Lung (tissue), 12 donors: ENCODE results near the gene GORASP2. TPM values are rescaled to one million over a fixed set of nuclear protein-coding genes. Genes with fewer than 3 reads are reported as not detected.

Experiments used
- ATAC-seq: fragments of 200-7000 bp; cut with Tn5 transposase; one replicate; pipeline ENCODE4 v1.9.1; 2020; ENCODE audit warnings: moderate number of reproducible peaks; ENCODE audit not compliant: insufficient read depth, low FRiP score
- DNase-seq, 3 donors: peaks; one replicate each; pipeline ENCODE4 v3.0.0-alpha.2; 2013 to 2017
- H3K27ac ChIP-seq, 2 donors: one replicate each; pipeline ENCODE4 v1.5.1; 2013; ENCODE audit warnings: mild to moderate bottlenecking in 2 of 2, moderate library complexity in 2 of 2, control low read depth in 1 of 2, inconsistent platforms in 1 of 2, low read depth in 1 of 2, low read length in 1 of 2
- H3K27me3 ChIP-seq, 3 donors: one replicate each; pipeline ENCODE4 v1.5.1; 2013; ENCODE audit warnings: low read length in 2 of 3; ENCODE audit not compliant: control insufficient read depth in 3 of 3, insufficient read depth in 3 of 3
- H3K36me3 ChIP-seq, 4 donors: one replicate each; pipeline ENCODE4 v1.5.1; 2013; ENCODE audit warnings: low read length in 4 of 4, mild to moderate bottlenecking in 1 of 4, moderate library complexity in 1 of 4; ENCODE audit not compliant: control insufficient read depth in 4 of 4, insufficient read depth in 4 of 4
- H3K4me1 ChIP-seq, 5 donors: one replicate each; pipeline ENCODE4 v1.5.1; 2013; ENCODE audit warnings: low read length in 5 of 5, mild to moderate bottlenecking in 2 of 5, moderate library complexity in 1 of 5; ENCODE audit not compliant: control insufficient read depth in 5 of 5, insufficient read depth in 5 of 5
- H3K4me3 ChIP-seq: one replicate; pipeline ENCODE4 v1.5.1; 2013; ENCODE audit warnings: mild to moderate bottlenecking, control low read depth, moderate library complexity
- H3K9ac ChIP-seq, 2 donors: one replicate each; pipeline ENCODE4 v1.5.1; 2013; ENCODE audit warnings: low read length in 2 of 2, control low read depth in 1 of 2; ENCODE audit not compliant: insufficient read depth in 1 of 2
- H3K9me3 ChIP-seq, 4 donors: one replicate each; pipeline ENCODE4 v1.5.1; 2013; ENCODE audit warnings: low read length in 3 of 4, mild to moderate bottlenecking in 1 of 4, moderate library complexity in 1 of 4; ENCODE audit not compliant: control insufficient read depth in 4 of 4, insufficient read depth in 3 of 4
- CTCF ChIP-seq: IDR thresholded peaks from 2 replicates; pipeline ENCODE4 v1.5.1; 2012; ENCODE audit warnings: mild to moderate bottlenecking; ENCODE audit errors: control extremely low read depth, extremely low read depth
- WGBS, 2 donors: extraction: QIAGEN DNeasy Blood & Tissue Kit; methylation state at CpG; one replicate each; pipeline ENCODE4 v1.1.7; 2013; 5-methylcytosine and 5-hydroxymethylcytosine counted together
- polyA plus RNA-seq, 2 donors: library from polyadenylated mRNA; stranded (reverse); fragments of 200-250 nt; gene quantifications; one replicate each; pipeline ENCODE4 v1.2.1, GENCODE V29; 2013
- total RNA-seq, 2 donors: library from RNA; depleted of rRNA in 1 of 2; stranded (reverse); fragments of >200 nt in 1 of 2; gene quantifications; one replicate each; pipeline ENCODE4 v1.2.1, GENCODE V29; 2014 to 2021
- donor health status: control.
- donor health status: control.
- donor health status: Bipolar disorder and iron deficiency.
- donor health status: healthy.
- donor health status: DM: yes; HTN: yes; CAD: no.

The GORASP2 gene
- total and polyA plus RNA-seq, 4 donors: 32.1 to 65.2 (median 45.6) TPM

GRCh38 chr2:170922634-170923494, 6.2 kb upstream of the GORASP2 start:
- no peak overlapping the region for H3K27ac ChIP-seq
- no peak overlapping the region for H3K4me3 ChIP-seq
- no peak overlapping the region for H3K9ac ChIP-seq
- WGBS, 2 donors: 87 to 88% methylated on average over 8 of the region's 8 CpGs
- H3K9me3 ChIP-seq: peaks cover 0 to 9% (median 7%) of the 10 kb centered on the region in 4 donors
- DNase-seq (no peak), ATAC-seq (no peak)
- no peaks in the 10 kb centered on the region for H3K36me3 ChIP-seq
- no peaks in the 10 kb centered on the region for H3K4me1 ChIP-seq
- H3K27me3 ChIP-seq: no peaks in the 10 kb centered on the region
- TF ChIP-seq CTCF: no peak

- Histone ChIP-seq H3K27ac (no peak overlapping the region), H3K4me1 (peaks cover 0 to 3% (median 0%) of the 10 kb centered on the region in 5 donors), H3K9ac (no peak overlapping the region), H3K36me3 (no peaks in the 10 kb centered on the region), H3K9me3 (peaks cover 0 to 7% (median 3%) of the 10 kb centered on the region in 4 donors), H3K4me3 (no peak overlapping the region), H3K27me3 (no peaks in the 10 kb centered on the region)
- DNase-seq (no peak), ATAC-seq (no peak)
- TF ChIP-seq CTCF: no peak
- WGBS, 2 donors: 83% methylated on average over 1 of the region's 1 CpG
These were observed 5.3 kb upstream of the GORASP2 start for GRCh38 chr2:170923799-170924198.

- ATAC-seq: no peak
- Histone ChIP-seq H3K36me3 (no peaks in the 10 kb centered on the region), H3K27me3 (no peaks in the 10 kb centered on the region), H3K9ac (no peak overlapping the region), H3K4me1 (peaks cover 0 to 3% (median 0%) of the 10 kb centered on the region in 5 donors), H3K9me3 (peaks cover 0 to 7% (median 2%) of the 10 kb centered on the region in 4 donors), H3K27ac (no peak overlapping the region), H3K4me3 (no peak overlapping the region)
- no peak for DNase-seq
- TF ChIP-seq CTCF: no peak
These were observed 4.1 kb upstream of the GORASP2 start for GRCh38 chr2:170924969-170925368.
